HCT116 (cell line): ENCODE results near the gene DTNB. TPM values are rescaled to one million over a fixed set of nuclear protein-coding genes. Genes with fewer than 3 reads are reported as not detected.

Experiments
- ATAC-seq: fragments of 200-7000 bp; cut with Tn5 transposase; 2 replicates; pipeline ENCODE4 v1.9.1; 2020; ENCODE audit warnings: mild to moderate bottlenecking, moderate library complexity
- BruUV-seq: library from RNA; stranded (reverse); fragments of 400-500 nt; replicated peaks from 2 replicates; lab custom pipeline; 2021; lab: Mats Ljungman, UMichigan
- CTCF ChIA-PET: fragments of 300-600 bp; sonication (Branson Sonifier 250); formaldehyde crosslinking; loops from one replicate; lab custom pipeline; 2021; ENCODE audit warnings: antibody characterized with exemption; lab: Charles Lee
- POLR2A ChIA-PET: fragments of 300-600, 350-600 bp; sonication (Branson Sonifier 250); formaldehyde crosslinking; loops from one replicate; lab custom pipeline; 2021; ENCODE audit warnings: antibody characterized with exemption; lab: Charles Lee
- RAD21 ChIA-PET, 2 experiments: fragments of 300-600 bp; sonication (Branson Sonifier 250); formaldehyde crosslinking; loops; one replicate each; lab custom pipeline; 2023; ENCODE audit warnings: low total read pairs in 2 of 2; ENCODE audit not compliant: uncharacterized antibody in 2 of 2, unreplicated experiment in 2 of 2, low non-redundant PET in 1 of 2; lab: Charles Lee
- DNase-seq: peaks from one replicate; pipeline ENCODE4 v3.0.0-alpha.2; 2010; ENCODE audit warnings: low read depth, low spot score
- H2AFZ ChIP-seq: fragments of 200-600 bp; shearing (Covaris generic), sonication (generic); 2 replicates; pipeline ENCODE4 v1.6.1; 2017; ENCODE audit warnings: low read depth, mixed run types, mixed read lengths, antibody characterized with exemption, low read length; ENCODE audit not compliant: poor library complexity, severe bottlenecking
- H3K27ac ChIP-seq: 2 replicates; pipeline ENCODE4 v1.5.1; 2012; ENCODE audit warnings: low read depth, low read length
- H3K27me3 ChIP-seq: fragments of 200-600 bp; sonication (generic); 2 replicates; pipeline ENCODE4 v1.6.1; 2016; ENCODE audit warnings: mixed run types, low read length, mixed read lengths; ENCODE audit not compliant: insufficient read depth
- H3K36me3 ChIP-seq, 2 experiments: fragments of 200-500 bp in 1 of 2; fragments of 200-600 bp in 1 of 2; sonication (Bioruptor generic) in 1 of 2; sonication (generic) in 1 of 2; 2 replicates each; pipeline versions ENCODE4 v1.5.1 to v1.6.1; 2014 to 2016; ENCODE audit warnings: low read length in 2 of 2, inconsistent platforms in 1 of 2, mixed read lengths in 1 of 2, mixed run types in 1 of 2; ENCODE audit not compliant: insufficient read depth in 2 of 2, control insufficient read depth in 1 of 2
- H3K4me1 ChIP-seq, 2 experiments: fragments of 200-600 bp in 1 of 2; sonication (generic) in 1 of 2; 2 replicates each; pipeline versions ENCODE4 v1.5.1 to v1.6.1; 2012 to 2017; ENCODE audit warnings: low read length in 2 of 2, inconsistent platforms in 1 of 2, mild to moderate bottlenecking in 1 of 2, mixed read lengths in 1 of 2, mixed run types in 1 of 2, moderate library complexity in 1 of 2; ENCODE audit not compliant: insufficient read depth in 2 of 2, control insufficient read depth in 1 of 2
- H3K4me2 ChIP-seq: fragments of 200-600 bp; sonication (generic); 2 replicates; pipeline ENCODE4 v1.6.1; 2017; ENCODE audit warnings: mixed run types, low read length, mixed read lengths
- H3K4me3 ChIP-seq, 2 experiments: fragments of 200-600 bp in 1 of 2; sonication (generic) in 1 of 2; replicated peaks in 1 of 2; 2 replicates each; pipeline ENCODE4 v1.5.1; 2011 to 2016; ENCODE audit warnings: low read length in 2 of 2, control low read depth in 1 of 2, low read depth in 1 of 2, mild to moderate bottlenecking in 1 of 2, mixed read lengths in 1 of 2, mixed run types in 1 of 2
- H3K79me2 ChIP-seq: fragments of 200-600 bp; sonication (generic); 2 replicates; pipeline ENCODE4 v1.6.1; 2017; ENCODE audit warnings: mild to moderate bottlenecking, mixed run types, low read length, moderate library complexity, mixed read lengths; ENCODE audit not compliant: insufficient read depth
- H3K9ac ChIP-seq: fragments of 200-600 bp; sonication (generic); 2 replicates; pipeline ENCODE4 v1.6.1; 2016; ENCODE audit warnings: low read length, mixed read lengths
- H3K9me2 ChIP-seq: fragments of 200-600 bp; sonication (generic), shearing (Covaris generic); 2 replicates; pipeline ENCODE4 v1.6.1; 2017; ENCODE audit warnings: mixed run types, mild to moderate bottlenecking, moderate library complexity; ENCODE audit not compliant: insufficient read depth
- H3K9me3 ChIP-seq, 2 experiments: fragments of 200-500 bp in 1 of 2; fragments of 200-600 bp in 1 of 2; sonication (Bioruptor generic) in 1 of 2; sonication (generic) in 1 of 2; 2 replicates each; pipeline ENCODE4 v1.6.1; 2014 to 2017; ENCODE audit warnings: low read length in 2 of 2, mixed read lengths in 2 of 2, inconsistent platforms in 1 of 2, low read depth in 1 of 2, mild to moderate bottlenecking in 1 of 2, mixed run types in 1 of 2, moderate library complexity in 1 of 2; ENCODE audit not compliant: control insufficient read depth in 1 of 2, insufficient read depth in 1 of 2
- H4K20me1 ChIP-seq: fragments of 200-600 bp; sonication (generic), shearing (Covaris generic); 2 replicates; pipeline ENCODE4 v1.6.1; 2017; ENCODE audit warnings: mixed run types, mild to moderate bottlenecking, moderate library complexity; ENCODE audit not compliant: insufficient read depth
- RAD21 ChIP-seq: IDR thresholded peaks from 2 replicates; pipeline ENCODE4 v1.6.1; 2012; ENCODE audit warnings: low read depth, mild to moderate bottlenecking
- intact Hi-C: fragments of 100-400 bp; cut with micrococcal nuclease; formaldehyde crosslinking; loops from 2 replicates; pipeline ENCODE4 v1.10.0; 2022
- total RNA-seq: library from RNA; stranded (reverse); gene quantifications from one replicate; pipeline ENCODE4 v1.2.1, GENCODE V29; 2021; ENCODE audit not compliant: unreplicated experiment
- TF ChIP-seq, protein P1 (sequence below): IDR thresholded peaks from 2 replicates; pipeline ENCODE4 v1.6.1; 2012; ENCODE audit warnings: low read depth
- TF ChIP-seq, protein P2 (sequence below), 3 experiments: fragments of 200-600 bp in 1 of 3; sonication (generic) in 1 of 3; IDR thresholded peaks in 2 of 3; conservative IDR thresholded peaks in 1 of 3; 2 replicates each; pipeline ENCODE4 v1.5.1; 2012 to 2017; ENCODE audit warnings: low read depth in 2 of 3, low read length in 2 of 3, antibody characterized with exemption in 1 of 3, borderline replicate concordance in 1 of 3, control low read depth in 1 of 3, mild to moderate bottlenecking in 1 of 3, mixed read lengths in 1 of 3, mixed run types in 1 of 3, moderate library complexity in 1 of 3; ENCODE audit not compliant: insufficient read depth in 1 of 3

Gene DTNB
- total RNA-seq, 1 experiment from 2014 or later = 30.2 TPM

DNA sequence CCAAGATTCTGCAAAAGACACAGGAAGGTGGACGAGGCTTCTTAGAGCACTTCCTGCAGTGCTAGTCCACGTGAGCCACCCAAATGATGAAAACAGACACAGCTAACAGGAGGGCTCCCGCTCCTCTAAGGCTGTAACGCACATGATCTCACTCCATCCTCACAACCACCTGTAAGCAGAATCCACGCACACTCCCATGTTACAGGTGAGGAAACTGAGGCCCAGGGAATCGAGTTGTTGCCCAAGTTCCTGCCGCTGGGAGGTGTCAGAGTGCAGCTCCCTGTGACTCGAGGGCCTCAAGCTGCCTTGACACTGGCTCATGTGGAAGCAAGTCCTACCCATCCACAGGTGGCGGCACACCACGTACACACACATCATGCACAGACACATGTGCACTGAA is 336.1 kb downstream of the DTNB start:
- DNase-seq = no peak
- CTCF ChIA-PET = no interaction called here
- no peaks in the 10 kb centered on the region for H3K36me3 ChIP-seq
- RAD21 ChIA-PET = no interaction called here
- H3K4me2 ChIP-seq = no peak overlapping the region
- no peaks in the 10 kb centered on the region for H3K27me3 ChIP-seq
- TF ChIP-seq, protein P1, sequence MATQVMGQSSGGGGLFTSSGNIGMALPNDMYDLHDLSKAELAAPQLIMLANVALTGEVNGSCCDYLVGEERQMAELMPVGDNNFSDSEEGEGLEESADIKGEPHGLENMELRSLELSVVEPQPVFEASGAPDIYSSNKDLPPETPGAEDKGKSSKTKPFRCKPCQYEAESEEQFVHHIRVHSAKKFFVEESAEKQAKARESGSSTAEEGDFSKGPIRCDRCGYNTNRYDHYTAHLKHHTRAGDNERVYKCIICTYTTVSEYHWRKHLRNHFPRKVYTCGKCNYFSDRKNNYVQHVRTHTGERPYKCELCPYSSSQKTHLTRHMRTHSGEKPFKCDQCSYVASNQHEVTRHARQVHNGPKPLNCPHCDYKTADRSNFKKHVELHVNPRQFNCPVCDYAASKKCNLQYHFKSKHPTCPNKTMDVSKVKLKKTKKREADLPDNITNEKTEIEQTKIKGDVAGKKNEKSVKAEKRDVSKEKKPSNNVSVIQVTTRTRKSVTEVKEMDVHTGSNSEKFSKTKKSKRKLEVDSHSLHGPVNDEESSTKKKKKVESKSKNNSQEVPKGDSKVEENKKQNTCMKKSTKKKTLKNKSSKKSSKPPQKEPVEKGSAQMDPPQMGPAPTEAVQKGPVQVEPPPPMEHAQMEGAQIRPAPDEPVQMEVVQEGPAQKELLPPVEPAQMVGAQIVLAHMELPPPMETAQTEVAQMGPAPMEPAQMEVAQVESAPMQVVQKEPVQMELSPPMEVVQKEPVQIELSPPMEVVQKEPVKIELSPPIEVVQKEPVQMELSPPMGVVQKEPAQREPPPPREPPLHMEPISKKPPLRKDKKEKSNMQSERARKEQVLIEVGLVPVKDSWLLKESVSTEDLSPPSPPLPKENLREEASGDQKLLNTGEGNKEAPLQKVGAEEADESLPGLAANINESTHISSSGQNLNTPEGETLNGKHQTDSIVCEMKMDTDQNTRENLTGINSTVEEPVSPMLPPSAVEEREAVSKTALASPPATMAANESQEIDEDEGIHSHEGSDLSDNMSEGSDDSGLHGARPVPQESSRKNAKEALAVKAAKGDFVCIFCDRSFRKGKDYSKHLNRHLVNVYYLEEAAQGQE = no peak
- TF ChIP-seq, protein P2, sequence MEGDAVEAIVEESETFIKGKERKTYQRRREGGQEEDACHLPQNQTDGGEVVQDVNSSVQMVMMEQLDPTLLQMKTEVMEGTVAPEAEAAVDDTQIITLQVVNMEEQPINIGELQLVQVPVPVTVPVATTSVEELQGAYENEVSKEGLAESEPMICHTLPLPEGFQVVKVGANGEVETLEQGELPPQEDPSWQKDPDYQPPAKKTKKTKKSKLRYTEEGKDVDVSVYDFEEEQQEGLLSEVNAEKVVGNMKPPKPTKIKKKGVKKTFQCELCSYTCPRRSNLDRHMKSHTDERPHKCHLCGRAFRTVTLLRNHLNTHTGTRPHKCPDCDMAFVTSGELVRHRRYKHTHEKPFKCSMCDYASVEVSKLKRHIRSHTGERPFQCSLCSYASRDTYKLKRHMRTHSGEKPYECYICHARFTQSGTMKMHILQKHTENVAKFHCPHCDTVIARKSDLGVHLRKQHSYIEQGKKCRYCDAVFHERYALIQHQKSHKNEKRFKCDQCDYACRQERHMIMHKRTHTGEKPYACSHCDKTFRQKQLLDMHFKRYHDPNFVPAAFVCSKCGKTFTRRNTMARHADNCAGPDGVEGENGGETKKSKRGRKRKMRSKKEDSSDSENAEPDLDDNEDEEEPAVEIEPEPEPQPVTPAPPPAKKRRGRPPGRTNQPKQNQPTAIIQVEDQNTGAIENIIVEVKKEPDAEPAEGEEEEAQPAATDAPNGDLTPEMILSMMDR (IDR thresholded peaks at IDR 0.05 in 2 of 3, conservative IDR thresholded peaks at IDR 0.05 in 1 of 3; ENCODE audit: borderline replicate concordance in 1 of 3, insufficient read depth in 1 of 3, low read depth in 2 of 3, low read length in 2 of 3) = peak in 1 of 3 experiments; percentile 14; a peak in 1 of 6 replicates
- TF ChIP-seq RAD21 = 0 out of 2 replicates have a peak, but pooled peaks have one; percentile 10
- TF ChIP-seq, all 23 proteins: peak for 2
- H3K4me1 ChIP-seq = peaks cover 0 to 7% of the 10 kb centered on the region in 2 experiments; a peak in 2 of 4 replicates
- no peaks in the 10 kb centered on the region for H3K9me3 ChIP-seq
- no peak overlapping the region for H3K4me3 ChIP-seq
- no peak overlapping the region for H2AFZ ChIP-seq
- intact Hi-C loops = no loop called here
- no peak overlapping the region for H3K27ac ChIP-seq
- no TSS peak for BruUV-seq
- POLR2A ChIA-PET = no interaction called here
- no peaks in the 10 kb centered on the region for H3K9me2 ChIP-seq
- H3K9ac ChIP-seq = no peak overlapping the region
- H3K79me2 ChIP-seq = 0 out of 2 replicates have a peak, but pooled peaks cover 5% of the 10 kb centered on the region
- ATAC-seq = no peak
- no peaks in the 10 kb centered on the region for H4K20me1 ChIP-seq
